GM04503 (cell line): Measurements from ENCODE around the gene ORM1.
"Not testable (repeated sequence)": the region's sequence is repeated elsewhere in the genome, so short reads cannot be mapped to it uniquely, and the experiment has no call there.

Experiments
- DNase-seq: peaks from one replicate; pipeline ENCODE4 v3.0.0-alpha.2; 2012; ENCODE audit warnings: low read depth

Gene ORM1

GRCh38 chr9:114322831-114323531 is at the start of gene ORM1:
Gene ORM1, plus strand, starts transcription at chr9:114323098. Its CDS starts 36 bp downstream, at chr9:114323134.
- DNase-seq, result not testable (repeated sequence)

GRCh38 chr9:114273461-114273881 is 49.4 kb upstream of the ORM1 start:
- no peak for DNase-seq

DNA sequence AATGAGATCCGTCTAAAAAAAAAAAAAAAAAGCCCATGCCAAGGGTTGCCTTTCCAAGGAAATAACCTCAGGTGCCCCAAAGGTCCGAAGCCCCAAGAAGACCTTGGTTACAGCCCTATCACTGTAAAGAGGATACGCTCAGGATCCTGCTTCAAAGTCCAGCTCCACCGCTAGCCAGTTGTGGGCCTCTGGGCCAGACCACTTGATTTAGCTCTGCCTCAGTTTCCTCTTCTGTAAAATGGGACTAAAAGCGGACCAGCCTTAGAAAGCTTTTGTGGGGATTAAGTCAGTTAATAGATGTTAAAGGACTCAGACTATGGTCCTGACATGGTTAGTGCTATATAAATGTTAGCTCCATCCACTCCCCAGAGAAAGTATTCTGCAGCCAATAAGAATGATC is 48.7 kb upstream of the ORM1 start:
- DNase-seq, result no peak

- DNase-seq, result no peak
Observed at GRCh38 chr9:114275246-114276004, 47.5 kb upstream of the ORM1 start.

DNA sequence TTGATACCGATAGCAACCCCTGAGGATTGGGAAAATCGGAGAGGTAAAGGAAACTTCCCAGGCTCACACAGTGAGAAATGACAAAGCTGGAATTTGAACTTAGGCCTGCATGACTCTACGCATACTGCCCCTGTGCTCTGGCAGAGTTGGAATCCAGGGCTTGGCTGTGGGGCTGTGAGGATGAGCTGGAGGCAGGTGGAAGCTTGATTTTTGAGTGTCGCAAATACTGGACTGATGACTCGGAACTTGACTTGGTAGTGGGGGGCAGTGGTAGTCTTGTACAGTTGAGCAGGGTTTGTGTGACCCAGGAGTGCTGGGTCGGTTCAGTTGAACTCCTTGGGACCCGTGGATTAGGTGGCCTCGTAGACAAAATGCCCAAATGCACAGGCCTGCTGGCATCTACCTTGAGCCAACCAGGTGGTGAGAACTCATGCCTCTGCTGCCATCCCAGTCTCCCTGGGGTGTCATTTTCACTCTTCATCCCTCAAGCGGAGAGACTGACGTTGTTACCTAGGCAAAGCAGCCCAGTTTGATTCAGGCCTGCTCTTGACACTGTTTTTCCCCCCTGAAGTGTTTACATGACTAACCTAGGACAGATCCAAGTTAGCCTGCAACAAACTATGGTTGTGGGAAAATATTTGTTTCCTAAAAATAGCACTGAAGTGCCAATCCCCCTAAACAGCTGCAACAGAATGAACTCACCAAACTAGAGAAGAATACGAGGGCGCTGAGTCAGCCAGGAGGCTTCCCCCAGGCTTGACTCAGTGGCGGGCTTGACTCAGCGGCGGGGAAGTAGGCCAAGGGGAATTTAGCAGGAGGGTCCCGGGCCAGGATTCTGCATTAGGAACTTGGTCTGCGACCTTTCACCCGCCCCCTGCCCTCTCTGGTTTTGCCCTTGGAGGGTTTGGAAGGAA is 45.7 kb upstream of the ORM1 start:
- peak; percentile 97 for DNase-seq

- no peak for DNase-seq
Observed at GRCh38 chr9:114278356-114278755, 44.5 kb upstream of the ORM1 start.

GRCh38 chr9:114278881-114279570 is 43.9 kb upstream of the ORM1 start:
- no peak for DNase-seq

GRCh38 chr9:114279693-114280092 is 43.2 kb upstream of the ORM1 start:
- no peak for DNase-seq

- no peak for DNase-seq
Observed at GRCh38 chr9:114280636-114281472, 42.0 kb upstream of the ORM1 start.

DNA sequence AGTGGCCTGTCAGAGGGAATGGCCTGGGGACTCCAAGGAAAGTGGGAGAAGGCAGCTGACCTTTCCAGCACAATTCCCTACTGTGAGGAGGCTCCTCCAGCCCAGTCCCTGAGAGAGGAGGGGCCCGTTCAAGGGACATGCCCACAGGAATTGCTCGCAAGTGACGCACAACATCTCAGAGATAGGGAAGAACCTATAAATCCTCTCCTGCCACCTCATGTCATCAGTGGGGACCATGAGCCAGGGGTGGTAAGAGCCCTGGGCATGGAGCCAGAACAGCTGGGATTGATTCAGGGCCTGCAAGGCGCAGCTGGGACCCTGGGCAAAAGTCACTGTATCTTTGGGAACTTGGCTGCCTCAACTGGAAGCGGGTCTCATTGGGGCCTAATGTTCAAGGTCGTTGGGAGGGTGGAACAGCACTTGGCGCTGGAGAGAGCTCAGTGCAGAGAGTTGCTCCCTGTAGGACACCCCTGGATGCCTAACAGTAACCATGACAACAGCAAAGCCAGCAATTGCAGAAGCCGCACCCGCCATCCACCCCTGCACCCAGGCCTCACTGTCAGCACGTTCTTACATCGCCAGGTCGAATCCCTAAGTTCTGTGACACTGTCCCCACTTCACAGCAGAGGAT is 41.3 kb upstream of the ORM1 start:
- no peak for DNase-seq

- no peak for DNase-seq
Observed at GRCh38 chr9:114282104-114282485, 40.8 kb upstream of the ORM1 start.

GRCh38 chr9:114282507-114282906 is 40.4 kb upstream of the ORM1 start:
- DNase-seq, result no peak

- peak; percentile 71 for DNase-seq
Observed at GRCh38 chr9:114282926-114283325, 40.0 kb upstream of the ORM1 start.

- DNase-seq, result no peak
Observed at GRCh38 chr9:114283551-114284111, 39.3 kb upstream of the ORM1 start.

DNA sequence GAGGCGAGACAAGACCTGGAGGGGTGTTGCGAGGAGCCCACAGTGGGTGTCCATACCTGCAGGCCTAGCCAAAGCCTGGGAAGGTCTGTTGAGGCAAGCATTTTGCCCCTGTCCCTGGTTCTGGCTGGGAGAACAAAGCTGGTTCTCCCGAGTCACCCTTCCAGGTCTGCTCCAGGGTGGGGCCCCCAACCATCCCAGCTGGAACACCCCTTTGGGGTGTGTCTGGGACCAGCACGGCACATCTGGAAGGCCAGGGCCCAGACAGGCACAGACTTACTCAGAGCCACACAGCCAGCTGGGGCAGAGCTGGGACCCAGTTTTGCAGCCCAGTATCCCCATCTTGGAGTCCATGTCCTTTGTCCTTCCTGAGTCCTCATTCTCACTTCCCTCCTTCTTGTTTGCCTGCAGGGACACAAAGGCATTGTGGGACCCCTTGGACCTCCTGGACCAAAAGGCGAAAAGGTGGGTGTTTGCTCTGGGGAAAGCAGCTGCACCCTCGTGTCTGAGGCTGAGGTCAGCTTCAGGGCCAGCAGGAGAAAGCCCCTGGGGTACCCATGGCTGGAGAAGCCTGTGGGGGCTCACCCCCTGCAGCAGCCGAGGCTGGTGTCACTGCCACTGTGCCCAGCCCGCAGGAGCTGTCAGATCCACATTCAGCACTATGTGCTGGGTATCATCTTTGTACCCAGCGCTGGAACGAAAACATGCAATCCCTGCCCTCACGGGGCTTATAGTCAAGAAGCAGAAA is 38.4 kb upstream of the ORM1 start:
- DNase-seq, result no peak

- no peak for DNase-seq
Observed at GRCh38 chr9:114285166-114285867, 37.6 kb upstream of the ORM1 start.

DNA sequence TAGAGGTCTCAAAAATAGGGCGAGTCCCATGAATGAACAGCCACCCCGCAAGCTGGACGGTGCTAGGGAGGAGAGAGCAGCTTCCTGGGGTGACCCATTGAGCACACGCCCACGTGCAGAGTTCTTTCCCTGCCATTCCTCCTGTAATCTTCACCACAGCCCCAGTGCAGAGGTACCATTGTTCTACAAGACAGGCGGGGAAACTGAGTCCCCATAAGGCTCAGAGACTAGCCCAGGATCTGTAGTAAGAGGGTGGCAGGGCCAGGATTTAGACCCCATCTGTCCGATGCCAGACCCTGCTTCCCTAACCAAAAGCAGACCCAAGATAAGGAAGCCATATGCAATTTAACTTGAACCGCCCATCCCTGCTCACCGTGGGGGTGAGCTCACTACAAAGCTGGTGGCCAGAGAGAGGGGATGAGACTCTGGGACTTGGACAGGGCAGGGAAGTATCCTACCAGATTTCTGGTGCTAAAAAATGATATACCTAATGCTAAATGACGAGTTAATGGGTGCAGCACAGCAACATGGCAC is 36.7 kb upstream of the ORM1 start:
- no peak for DNase-seq

GRCh38 chr9:114287001-114287762 is 35.7 kb upstream of the ORM1 start:
- DNase-seq, result no peak
